Measurements from ENCODE around the gene SSX2IP. TPM values are rescaled to one million over a fixed set of nuclear protein-coding genes. Genes with fewer than 3 reads are reported as not detected.

SSX2IP gene
- total RNA-seq, 4 donors from 2014 or later = 9.6 to 13.7 (median 9.7) TPM

- 41% methylated on average over 1 of the region's 1 CpG for WGBS
- H3K36me3 ChIP-seq = no peaks in the 10 kb centered on the region
These were observed 20.9 kb upstream of the SSX2IP start for GRCh38 chr1:84711121-84711520.

GRCh38 chr1:84709131-84709530 is 18.9 kb upstream of the SSX2IP start:
- intact Hi-C loops (cut with DNase I) = no loop called here
- DNase-seq (ENCODE audit: extremely low spot score) = no peak
- Histone ChIP-seq H3K27ac (replicated peaks in 1 of 4) (no peak overlapping the region), H3K4me1 (peaks cover 0 to 4% (median 0%) of the 10 kb centered on the region in 4 donors), H3K9me3 (no peaks in the 10 kb centered on the region), H3K27me3 (no peaks in the 10 kb centered on the region), H3K4me3 (no peak overlapping the region), H3K36me3 (no peaks in the 10 kb centered on the region)
- TF ChIP-seq POLR2AphosphoS5 (IDR thresholded peaks at IDR 0.05) = no peak
- no peak for TF ChIP-seq POLR2A (IDR thresholded peaks at IDR 0.05; ENCODE audit: low read depth)
- TF ChIP-seq CTCF (IDR thresholded peaks at IDR 0.05) = no peak
- no peak for TF ChIP-seq EP300 (IDR thresholded peaks at IDR 0.05)
- 88% methylated on average over 1 of the region's 1 CpG for WGBS

More at GRCh38 chr1:84711121-84711520, 20.9 kb upstream of the SSX2IP start:
- no peak overlapping the region for H3K4me3 ChIP-seq
- no peaks in the 10 kb centered on the region for H3K27me3 ChIP-seq
- TF ChIP-seq POLR2A (IDR thresholded peaks at IDR 0.05; ENCODE audit: low read depth) = no peak
- no peak for TF ChIP-seq EP300 (IDR thresholded peaks at IDR 0.05)
- no peak for TF ChIP-seq POLR2AphosphoS5 (IDR thresholded peaks at IDR 0.05)
- TF ChIP-seq CTCF (IDR thresholded peaks at IDR 0.05) = no peak
- peaks cover 0 to 13% (median 5%) of the 10 kb centered on the region in 4 donors for H3K4me1 ChIP-seq
- H3K27ac ChIP-seq (replicated peaks in 1 of 4) = no peak overlapping the region
- no peaks in the 10 kb centered on the region for H3K9me3 ChIP-seq
- no peak for DNase-seq (ENCODE audit: extremely low spot score)
- intact Hi-C loops (cut with DNase I) = no loop called here

DNA sequence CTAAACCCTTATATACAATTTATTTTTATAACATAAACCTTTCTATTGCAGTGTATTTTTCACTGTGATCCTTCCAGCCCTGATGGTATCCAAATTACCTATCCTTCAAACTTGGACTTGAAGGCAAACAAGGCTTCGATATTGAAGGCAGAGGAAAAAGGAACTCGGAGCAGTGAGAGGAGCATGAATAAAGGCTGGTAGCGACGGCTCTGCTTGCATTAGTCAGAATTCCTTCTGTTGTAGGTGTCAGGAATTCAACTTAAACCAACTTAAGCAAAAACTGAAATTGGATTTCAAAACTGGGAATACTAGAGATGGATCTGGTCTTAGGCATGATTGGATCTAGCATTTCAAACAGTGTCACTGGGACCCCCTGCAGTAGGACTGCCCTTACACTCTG is 17.8 kb upstream of the SSX2IP start:
- Histone ChIP-seq H3K4me1 (peaks cover 0 to 4% (median 0%) of the 10 kb centered on the region in 4 donors), H3K9me3 (no peaks in the 10 kb centered on the region)

DNA sequence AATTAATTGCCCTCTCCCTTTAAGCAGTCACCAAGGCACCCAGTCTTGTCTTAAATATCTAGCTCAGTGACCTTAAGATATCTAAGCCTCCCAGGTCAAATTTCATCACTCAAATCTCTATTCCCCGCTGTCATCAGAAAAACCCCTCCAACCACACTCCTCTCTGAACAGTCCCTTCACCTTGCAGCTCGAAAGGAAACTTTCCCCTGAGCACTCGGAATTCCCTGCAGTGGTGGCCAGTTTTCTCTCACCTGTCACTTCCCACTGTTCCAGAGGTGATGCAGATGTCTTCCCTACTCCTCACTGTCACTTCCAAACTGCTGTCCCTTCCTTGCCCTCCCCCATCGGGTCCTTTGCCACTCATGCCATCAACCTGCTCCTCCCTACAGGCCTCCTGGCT is 15.3 kb upstream of the SSX2IP start:
- WGBS = 89% methylated on average over 4 of the region's 4 CpGs
- Histone ChIP-seq H3K9me3 (no peaks in the 10 kb centered on the region), H3K27ac (replicated peaks in 1 of 4) (no peak overlapping the region), H3K27me3 (no peaks in the 10 kb centered on the region), H3K4me1 (peaks cover 0 to 12% (median 7%) of the 10 kb centered on the region in 4 donors), H3K4me3 (no peak overlapping the region), H3K36me3 (no peaks in the 10 kb centered on the region)
- DNase-seq (ENCODE audit: extremely low spot score) = no peak
- intact Hi-C loops (cut with DNase I) = no loop called here
- TF ChIP-seq POLR2AphosphoS5 (IDR thresholded peaks at IDR 0.05) (no peak), EP300 (IDR thresholded peaks at IDR 0.05) (no peak), POLR2A (IDR thresholded peaks at IDR 0.05; ENCODE audit: low read depth) (no peak), CTCF (IDR thresholded peaks at IDR 0.05) (no peak)

More for the DNA sequence above, 17.8 kb upstream of the SSX2IP start:
- no peak for DNase-seq (ENCODE audit: extremely low spot score)
- intact Hi-C loops (cut with DNase I) = no loop called here
- Histone ChIP-seq H3K27ac (replicated peaks in 1 of 4) (no peak overlapping the region), H3K27me3 (no peaks in the 10 kb centered on the region), H3K36me3 (no peaks in the 10 kb centered on the region), H3K4me3 (no peak overlapping the region)
- TF ChIP-seq CTCF (IDR thresholded peaks at IDR 0.05) = no peak
- no peak for TF ChIP-seq POLR2AphosphoS5 (IDR thresholded peaks at IDR 0.05)
- TF ChIP-seq POLR2A (IDR thresholded peaks at IDR 0.05; ENCODE audit: low read depth) = no peak
- no peak for TF ChIP-seq EP300 (IDR thresholded peaks at IDR 0.05)
- WGBS = 58% methylated on average over 4 of the region's 4 CpGs

GRCh38 chr1:84704872-84705417 is 14.7 kb upstream of the SSX2IP start:
- peaks cover 4 to 17% (median 8%) of the 10 kb centered on the region in 4 donors for H3K4me1 ChIP-seq
- no peaks in the 10 kb centered on the region for H3K36me3 ChIP-seq
- TF ChIP-seq POLR2AphosphoS5 (IDR thresholded peaks at IDR 0.05) = no peak
- TF ChIP-seq POLR2A (IDR thresholded peaks at IDR 0.05; ENCODE audit: low read depth) = no peak
- TF ChIP-seq CTCF (IDR thresholded peaks at IDR 0.05) = no peak
- no peak for TF ChIP-seq EP300 (IDR thresholded peaks at IDR 0.05)
- H3K4me3 ChIP-seq = no peak overlapping the region
- H3K9me3 ChIP-seq = no peaks in the 10 kb centered on the region
- no peak overlapping the region for H3K27ac ChIP-seq (replicated peaks in 1 of 4)
- 73% methylated on average over 3 of the region's 3 CpGs for WGBS
- intact Hi-C loops (cut with DNase I) = no loop called here
- no peaks in the 10 kb centered on the region for H3K27me3 ChIP-seq
- DNase-seq (ENCODE audit: extremely low spot score) = no peak

All from esophagus muscularis mucosa (tissue), 4 donors.